K562 (cell line): ENCODE measurements around the gene IL17RA. TPM values are rescaled to one million over a fixed set of nuclear protein-coding genes. Genes with fewer than 3 reads are reported as not detected.

Source experiments
- DMBX1 ChIP-seq: fragments of 250-450 bp; sonication (Bioruptor Pico); IDR thresholded peaks from 2 replicates; pipeline ENCODE4 v1.8.0; 2022; ENCODE audit warnings: inconsistent platforms, mild to moderate bottlenecking, moderate library complexity, borderline replicate concordance
- HNRNPLL ChIP-seq: fragments of 200-400 bp; formaldehyde crosslinking; IDR thresholded peaks from 2 replicates; pipeline ENCODE4 v1.6.1; 2017; ENCODE audit warnings: low read length, low read depth, mild to moderate bottlenecking; ENCODE audit not compliant: poor library complexity, severe bottlenecking
- SIN3A ChIP-seq, 2 experiments: fragments of 150-350 bp in 1 of 2; IDR thresholded peaks; 2 replicates each; pipeline ENCODE4 v1.6.1; 2011 to 2016; ENCODE audit warnings: borderline replicate concordance in 2 of 2, low read depth in 2 of 2, low read length in 2 of 2, mild to moderate bottlenecking in 2 of 2, moderate library complexity in 2 of 2; ENCODE audit not compliant: control insufficient read depth in 1 of 2
- XRCC5 ChIP-seq: fragments of 200-400 bp; formaldehyde crosslinking; IDR thresholded peaks from 2 replicates; pipeline ENCODE4 v1.6.1; 2017; ENCODE audit warnings: low read depth, mild to moderate bottlenecking, low read length
- polyA plus RNA-seq, 8 experiments: library from polyadenylated mRNA; depleted of rRNA in 4 of 8; stranded (reverse) in 5 of 8; unstranded in 3 of 8; fragments of >200 nt; fragmentation: Nextera tagmentation in 2 of 8; fragmentation: Illumina TruSeq in 1 of 8; extraction: Ambion mirVana in 2 of 8; extraction: Trizol in 1 of 8; gene quantifications; 2 replicates each; pipeline versions ENCODE4 v1.2.1 to v1.2.3, GENCODE V29; 2011 to 2014; ENCODE audit warnings: inconsistent platforms in 1 of 8, missing spikeins in 1 of 8
- total RNA-seq, 7 experiments: library from RNA; depleted of rRNA in 6 of 7; stranded (reverse); fragments of >200 nt in 6 of 7; fragmentation: Illumina TruSeq in 2 of 7; extraction: Trizol in 2 of 7; gene quantifications; 2 replicates each; pipeline versions ENCODE4 v1.2.1 to v1.2.3, GENCODE V29; 2011 to 2021; ENCODE audit warnings: low replicate concordance in 1 of 7
- TF ChIP-seq, protein P1 (sequence below): fragments of 250-450 bp; sonication (Bioruptor Pico); IDR thresholded peaks from 2 replicates; pipeline ENCODE4 v1.8.0; 2022; ENCODE audit warnings: moderate library complexity, mild to moderate bottlenecking, inconsistent platforms
- TF ChIP-seq, protein P2 (sequence below): sonication (generic); formaldehyde crosslinking; IDR thresholded peaks from 2 replicates; pipeline ENCODE4 v1.9.0; 2022; ENCODE audit warnings: mild to moderate bottlenecking, missing genetic modification reagents

IL17RA gene
- total and polyA plus RNA-seq, 9 of the 15 experiments (the other 6 are each of a cell fraction or from before 2014, with no cell fraction given) = 0.17 to 11.8 (median 3.7) TPM

DNA sequence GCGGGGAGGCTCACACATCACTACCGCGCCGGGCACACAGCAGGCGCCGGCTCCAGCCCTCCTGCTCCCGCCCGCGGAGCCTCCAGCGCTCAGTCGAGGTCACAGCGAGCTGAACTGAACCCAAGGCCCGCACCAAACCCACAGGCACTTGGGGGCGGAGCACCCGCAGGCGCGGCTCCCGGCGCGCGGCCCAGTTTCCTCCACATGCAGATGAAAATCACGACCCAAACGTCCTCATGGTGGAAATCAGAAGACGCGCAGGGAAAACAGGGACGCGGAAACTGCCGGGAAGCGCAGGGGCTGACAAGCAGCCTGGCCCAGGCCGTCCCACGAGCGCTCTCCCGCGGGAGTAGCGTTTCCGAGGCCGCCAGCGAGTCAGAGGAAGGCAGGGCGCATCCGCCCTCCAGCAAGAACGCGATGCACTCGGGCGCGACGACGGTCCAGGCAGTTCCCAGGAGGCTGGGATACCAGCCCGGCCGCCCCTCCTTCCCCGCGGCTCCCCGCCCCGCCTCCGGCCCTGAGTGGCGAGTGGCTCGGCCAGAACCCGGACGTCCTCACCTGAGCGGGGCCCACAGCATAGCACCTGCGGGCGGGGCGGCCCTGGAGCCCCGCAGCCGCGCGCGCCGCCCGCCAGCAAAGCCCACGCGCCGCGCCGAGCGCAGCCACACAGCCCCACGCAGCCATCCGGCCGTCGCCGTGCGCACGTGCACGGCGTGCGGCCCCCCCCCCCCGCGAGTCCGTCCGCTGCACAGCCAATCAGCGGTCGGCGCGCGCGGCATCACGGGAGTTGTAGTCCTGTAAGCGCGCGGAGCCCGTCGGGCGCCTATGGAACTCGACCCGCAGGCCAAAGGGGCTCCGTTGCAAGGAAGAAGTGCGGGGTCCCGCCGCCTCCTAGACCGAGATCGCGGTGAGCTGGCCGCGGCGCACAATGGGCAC lies 74.0 kb downstream of the IL17RA start, which contains the start of gene HDHD5 (continued):
- TF ChIP-seq HNRNPLL (no peak), DMBX1 (CRISPR knock-in tag) (peak; percentile 42; the same call in 1 of the 2 replicates), XRCC5 (0 out of 2 replicates have a peak, but pooled peaks have one; percentile 34), SIN3A (IDR thresholded peaks at IDR 0.05; ENCODE audit: borderline replicate concordance in 2 of 2, control insufficient read depth in 1 of 2, low read depth in 2 of 2, low read length in 2 of 2) (no peak; a peak in 1 of 4 replicates)
- TF ChIP-seq, protein P1, sequence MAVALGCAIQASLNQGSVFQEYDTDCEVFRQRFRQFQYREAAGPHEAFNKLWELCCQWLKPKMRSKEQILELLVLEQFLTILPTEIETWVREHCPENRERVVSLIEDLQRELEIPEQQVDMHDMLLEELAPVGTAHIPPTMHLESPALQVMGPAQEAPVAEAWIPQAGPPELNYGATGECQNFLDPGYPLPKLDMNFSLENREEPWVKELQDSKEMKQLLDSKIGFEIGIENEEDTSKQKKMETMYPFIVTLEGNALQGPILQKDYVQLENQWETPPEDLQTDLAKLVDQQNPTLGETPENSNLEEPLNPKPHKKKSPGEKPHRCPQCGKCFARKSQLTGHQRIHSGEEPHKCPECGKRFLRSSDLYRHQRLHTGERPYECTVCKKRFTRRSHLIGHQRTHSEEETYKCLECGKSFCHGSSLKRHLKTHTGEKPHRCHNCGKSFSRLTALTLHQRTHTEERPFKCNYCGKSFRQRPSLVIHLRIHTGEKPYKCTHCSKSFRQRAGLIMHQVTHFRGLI = no peak
- TF ChIP-seq, protein P2, sequence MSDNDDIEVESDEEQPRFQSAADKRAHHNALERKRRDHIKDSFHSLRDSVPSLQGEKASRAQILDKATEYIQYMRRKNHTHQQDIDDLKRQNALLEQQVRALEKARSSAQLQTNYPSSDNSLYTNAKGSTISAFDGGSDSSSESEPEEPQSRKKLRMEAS (CRISPR knock-in tag) = peak; percentile 75
